GM19372 (cell line): Measurements from ENCODE around the gene SGCE.

Experiments used
- ATAC-seq: cut with Tn5 transposase; IDR thresholded peaks from one replicate; pipeline ENCODE4 v1.9.1; 2021; ENCODE audit warnings: mild to moderate bottlenecking, low read depth, moderate library complexity; ENCODE audit not compliant: unreplicated experiment

Gene SGCE

GRCh38 chr7:94632338-94633013, 23.5 kb downstream of the SGCE start:
- ATAC-seq = no peak

DNA sequence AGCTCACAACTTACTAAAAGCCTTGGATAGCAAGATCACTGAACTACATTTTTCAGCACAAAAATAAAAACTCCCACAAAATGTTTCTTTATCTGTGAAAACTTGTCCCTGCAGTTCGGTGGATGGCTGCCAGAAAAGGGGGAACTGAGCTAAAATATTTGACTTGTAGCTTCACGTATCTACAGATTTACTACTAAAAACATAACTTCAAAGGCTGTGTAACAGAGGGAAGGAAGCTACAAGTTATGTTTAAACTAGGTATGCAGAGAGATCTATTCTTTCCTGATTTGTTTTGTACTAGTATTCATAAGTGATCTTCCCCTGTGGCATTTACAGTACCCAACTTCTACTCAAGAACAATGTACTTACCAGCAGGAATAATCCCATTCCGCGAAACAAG, 25.1 kb downstream of the SGCE start:
- no peak for ATAC-seq

DNA sequence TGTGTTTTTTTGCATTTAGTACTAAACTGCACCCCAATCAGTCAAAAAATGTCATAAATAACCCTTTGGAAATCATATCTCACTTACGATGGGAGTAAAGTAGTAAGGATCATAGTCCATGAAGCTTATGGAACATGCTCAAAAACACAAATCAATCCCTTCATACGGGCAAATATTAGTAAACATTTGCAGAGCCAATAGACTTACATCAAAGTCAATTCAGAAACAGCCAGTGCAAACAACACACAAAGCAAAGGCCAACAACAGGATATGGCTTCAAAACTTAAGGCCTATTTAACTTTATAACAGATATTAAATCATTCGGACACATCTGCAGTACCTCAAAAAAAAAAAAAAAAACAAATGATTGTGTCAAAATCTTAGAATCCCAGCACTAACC, 32.1 kb downstream of the SGCE start:
- no peak for ATAC-seq

DNA sequence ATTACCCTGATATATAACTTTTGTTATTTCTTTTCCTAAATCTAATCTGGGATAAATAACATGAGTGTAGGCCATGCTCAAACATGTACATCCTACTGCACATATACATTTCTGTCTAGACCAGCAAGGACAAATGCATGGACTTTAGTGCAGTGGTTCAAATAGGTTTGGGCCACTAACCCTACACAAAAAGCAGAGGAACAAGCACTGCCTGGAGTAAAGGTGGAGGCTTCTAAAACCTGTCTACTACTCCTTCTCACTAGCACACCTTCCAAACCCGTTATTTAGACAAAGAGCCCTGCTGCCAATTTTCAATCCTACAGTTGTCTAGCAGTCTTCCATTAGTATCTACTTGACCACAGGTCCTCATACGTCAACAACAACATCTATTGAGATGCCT, 34.8 kb downstream of the SGCE start:
- no peak for ATAC-seq

- peak; percentile 95 for ATAC-seq
Observed at GRCh38 chr7:94620703-94621118, 35.2 kb downstream of the SGCE start.

GRCh38 chr7:94618126-94618525, 37.8 kb downstream of the SGCE start:
- ATAC-seq = no peak

GRCh38 chr7:94616855-94617254, 39.1 kb downstream of the SGCE start:
- ATAC-seq = no peak

DNA sequence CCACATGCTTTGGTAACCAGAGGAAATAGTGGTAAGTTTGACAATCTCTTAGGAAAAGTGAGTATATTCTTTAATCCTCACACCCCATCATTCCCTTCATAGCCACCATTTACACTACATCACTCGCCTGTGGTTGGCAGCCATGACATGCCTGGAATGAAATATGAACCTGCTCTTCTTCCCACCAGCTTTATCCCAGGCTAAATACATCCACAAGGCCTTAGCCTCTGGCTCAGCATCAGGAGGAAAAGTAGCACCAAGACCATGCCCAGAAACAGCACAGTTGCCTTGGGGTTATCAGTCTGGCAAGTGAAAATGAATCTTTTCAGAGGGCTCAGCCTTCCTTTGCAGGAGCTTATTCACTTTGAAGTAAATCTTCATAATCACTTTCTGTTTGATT, 40.3 kb downstream of the SGCE start:
- no peak for ATAC-seq

- no peak for ATAC-seq
Observed at GRCh38 chr7:94612661-94613060, 43.3 kb downstream of the SGCE start.

DNA sequence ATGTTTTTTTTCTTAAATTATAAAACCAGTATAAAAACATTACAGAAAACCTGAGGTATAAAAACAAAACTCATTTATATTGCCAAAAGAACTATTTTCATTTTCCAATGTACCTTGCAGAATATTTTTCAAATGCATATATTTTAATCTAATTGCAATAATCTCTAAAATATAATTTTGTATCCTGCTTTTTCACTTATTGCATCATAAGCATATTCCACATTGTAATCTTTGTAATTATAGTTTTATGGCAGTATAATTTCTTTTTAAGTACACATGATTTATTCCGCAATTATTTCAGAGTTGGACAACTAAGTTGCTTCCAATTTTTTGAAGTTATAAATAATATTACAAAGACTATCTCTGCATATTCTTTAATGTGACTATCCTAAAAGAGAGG, 43.7 kb downstream of the SGCE start:
- no peak for ATAC-seq

GRCh38 chr7:94609561-94609960, 46.4 kb downstream of the SGCE start:
- no peak for ATAC-seq

GRCh38 chr7:94605031-94605430, 50.9 kb downstream of the SGCE start:
- no peak for ATAC-seq

GRCh38 chr7:94602181-94602580, 53.8 kb downstream of the SGCE start:
- no peak for ATAC-seq

DNA sequence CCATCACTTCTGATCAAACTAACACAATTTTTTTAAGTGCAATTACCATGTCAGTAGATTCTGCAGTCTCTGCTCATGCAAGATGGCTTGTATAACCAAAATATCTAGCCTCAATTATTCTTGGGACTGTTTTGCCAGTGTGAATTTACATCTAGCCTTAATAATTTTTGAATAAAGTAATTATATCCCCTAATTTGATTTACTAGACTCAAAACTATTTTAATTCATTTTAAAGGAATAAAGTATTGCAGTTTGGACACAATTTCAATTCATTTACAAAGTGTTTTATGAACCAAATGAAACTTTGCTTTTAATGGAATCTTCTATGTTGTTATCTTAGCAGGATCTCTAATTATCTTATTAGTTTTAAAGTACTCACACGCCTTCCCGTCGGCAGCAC, 55.7 kb downstream of the SGCE start:
- ATAC-seq = no peak

DNA sequence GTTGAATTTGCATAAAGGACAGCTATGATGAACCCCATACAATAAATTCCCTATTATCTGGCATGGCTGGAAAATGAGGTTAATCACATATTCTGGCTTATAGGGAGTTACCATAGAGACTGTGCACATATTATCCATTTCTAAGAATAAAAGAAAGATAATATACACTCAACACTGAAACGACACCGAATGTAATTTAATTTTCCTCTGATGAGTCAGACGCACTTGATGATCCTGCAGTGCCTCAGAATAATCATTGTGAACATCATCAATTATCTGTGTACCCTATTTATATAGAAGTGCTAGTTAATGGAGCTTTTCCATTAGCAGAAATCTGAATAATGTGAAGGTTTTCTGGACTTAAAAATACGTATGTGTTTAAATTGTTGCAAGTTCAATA, 60.2 kb downstream of the SGCE start:
- ATAC-seq = no peak

DNA sequence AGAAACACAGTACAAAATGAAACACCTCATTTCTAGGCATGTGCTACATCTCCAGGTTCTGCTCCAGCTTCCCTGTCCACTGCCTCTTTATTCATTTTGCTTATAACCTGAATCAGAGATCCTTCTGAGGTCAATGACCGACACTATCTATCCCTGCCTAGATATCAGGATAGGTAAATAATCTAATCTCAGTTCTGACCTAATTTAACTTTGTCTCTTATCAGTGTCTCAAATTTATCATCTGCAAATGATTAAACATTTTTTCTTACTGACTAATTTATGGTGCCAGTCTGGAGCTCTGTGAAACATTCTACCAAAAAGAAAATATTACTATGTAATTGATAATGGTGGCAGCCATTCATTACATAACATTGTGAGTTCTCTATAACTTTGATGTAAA, 61.1 kb downstream of the SGCE start:
- no peak for ATAC-seq

DNA sequence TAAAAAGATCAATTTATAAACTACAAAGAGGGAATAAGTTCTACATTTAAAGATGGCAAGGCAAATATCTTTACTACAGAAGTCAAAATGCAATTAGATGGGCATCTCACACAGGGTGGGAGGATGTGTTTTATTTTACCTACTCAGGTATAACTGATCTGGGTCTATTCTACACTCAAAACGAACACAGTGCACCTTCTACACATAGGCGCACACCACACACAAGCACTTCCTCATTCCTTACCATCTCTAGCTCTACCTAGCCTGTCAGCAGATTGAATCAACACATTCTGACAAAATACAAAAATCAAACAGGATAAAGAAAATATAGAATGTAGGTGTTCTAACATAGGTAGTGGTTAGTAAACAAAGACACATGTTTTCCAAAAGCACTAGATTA, 64.8 kb downstream of the SGCE start:
- ATAC-seq = no peak

DNA sequence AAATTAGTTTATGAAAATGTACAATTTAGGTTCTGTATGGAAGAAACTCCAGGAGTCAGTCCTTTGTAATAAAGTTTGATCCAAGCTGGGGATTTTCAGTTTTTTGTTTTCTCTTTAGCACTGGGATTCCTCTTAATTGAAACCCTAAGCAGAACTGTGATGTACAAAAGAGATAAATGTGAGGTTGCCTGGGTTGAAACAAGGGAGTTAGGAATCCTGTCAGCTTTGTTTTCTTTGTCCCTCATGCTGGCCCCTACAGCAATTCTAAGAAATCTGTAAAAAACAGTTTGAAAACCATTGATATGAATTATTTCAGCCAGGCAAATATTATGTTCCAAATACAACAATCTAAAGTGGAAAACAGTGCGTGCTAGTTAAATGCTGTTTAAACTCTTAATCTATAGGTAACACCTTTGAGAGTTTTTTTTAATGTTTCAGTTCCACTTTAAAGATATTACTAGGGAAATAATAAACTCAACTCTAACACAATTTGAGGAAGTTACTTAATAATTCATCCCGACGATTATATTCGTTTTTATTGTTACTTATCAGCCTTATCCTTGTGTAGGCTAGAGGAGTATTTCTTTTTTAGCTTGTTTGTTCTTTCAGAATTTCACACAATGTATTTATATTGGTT, 65.3 kb downstream of the SGCE start:
- ATAC-seq = no peak

DNA sequence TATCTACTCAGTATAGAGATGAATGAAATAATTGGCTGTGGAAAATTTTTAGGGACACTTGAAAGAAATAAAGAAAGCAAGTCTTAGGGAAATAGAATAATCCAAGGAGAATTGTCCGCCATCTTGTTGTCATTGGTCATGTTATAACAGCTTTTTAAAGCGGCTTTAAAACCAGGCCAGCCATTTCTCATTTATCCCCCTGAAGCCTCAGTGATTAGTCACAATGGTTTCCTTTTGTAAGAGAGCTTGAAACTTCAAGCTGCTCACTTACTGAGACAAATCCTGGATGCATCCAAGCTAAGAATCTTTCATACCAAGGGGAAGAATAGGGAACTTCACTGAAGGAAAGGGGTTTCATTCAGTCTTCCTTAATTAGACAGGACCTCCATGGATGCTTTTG, 67.9 kb downstream of the SGCE start:
- ATAC-seq = no peak

GRCh38 chr7:94584113-94584512, 71.8 kb downstream of the SGCE start:
- no peak for ATAC-seq

GRCh38 chr7:94580601-94581000, 75.3 kb downstream of the SGCE start:
- ATAC-seq = no peak

GRCh38 chr7:94579470-94579869, 76.5 kb downstream of the SGCE start:
- ATAC-seq = no peak

DNA sequence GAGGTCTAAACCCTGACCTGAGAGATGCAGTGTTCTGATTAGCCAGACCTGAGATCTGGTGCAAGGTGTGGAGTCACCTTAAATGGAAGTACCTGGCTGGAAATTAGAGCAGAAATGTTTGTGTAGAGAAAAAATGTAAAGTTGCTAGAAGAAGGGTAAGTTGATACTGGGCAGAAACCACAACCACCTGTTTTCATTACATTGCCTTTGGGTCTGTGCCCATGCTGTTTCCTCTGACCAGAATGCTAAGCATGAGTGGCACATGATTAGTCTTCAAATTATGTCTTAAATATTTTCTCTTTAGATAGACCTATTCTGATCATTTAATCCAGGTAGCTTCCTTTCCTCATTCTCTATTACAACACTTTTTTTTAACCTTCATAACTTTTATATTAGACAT, 77.3 kb downstream of the SGCE start:
- no peak for ATAC-seq
